Cardiac muscle cell (in vitro differentiated cells and primary cell): ENCODE results near the gene PCSK5. TPM values are rescaled to one million over a fixed set of nuclear protein-coding genes. Genes with fewer than 3 reads are reported as not detected.
"Not testable (repeated sequence)": the region's sequence is repeated elsewhere in the genome, so short reads cannot be mapped to it uniquely, and the experiment has no call there.

Source experiments
- DNase-seq, 2 donors: peaks; one replicate each; pipeline versions ENCODE4 v3.0.0 to v3.0.0-alpha.2; 2010 to 2017; ENCODE audit warnings: low read depth in 1 of 2, low spot score in 1 of 2
- H3K27ac ChIP-seq: fragments of 200-600 bp; sonication (generic); 2 replicates; pipeline ENCODE4 v1.5.1; 2016
- H3K27me3 ChIP-seq: fragments of 200-600 bp; sonication (generic); 2 replicates; pipeline ENCODE4 v1.6.0; 2016; ENCODE audit warnings: control low read depth
- H3K36me3 ChIP-seq: fragments of 200-600 bp; sonication (generic); 2 replicates; pipeline ENCODE4 v1.5.1; 2016; ENCODE audit warnings: control low read depth
- H3K4me1 ChIP-seq: fragments of 200-600 bp; sonication (generic); 2 replicates; pipeline ENCODE4 v1.8.1; 2017; ENCODE audit warnings: low read depth, mild to moderate bottlenecking, mixed run types
- H3K4me3 ChIP-seq: fragments of 200-600 bp; sonication (generic); 2 replicates; pipeline ENCODE4 v1.5.1; 2016; ENCODE audit warnings: mild to moderate bottlenecking
- H3K9me3 ChIP-seq: fragments of 200-600 bp; sonication (generic); 2 replicates; pipeline ENCODE4 v1.5.1; 2017; ENCODE audit warnings: low read depth, mild to moderate bottlenecking, control low read depth
- polyA plus RNA-seq: library from polyadenylated mRNA; unstranded; fragments of >200 nt; fragmentation: Nextera tagmentation; extraction: Ambion mirVana; gene quantifications from 2 replicates; pipeline ENCODE4 v1.2.1, GENCODE V29; 2016
- total RNA-seq: library from RNA; depleted of rRNA; stranded (reverse); fragments of >200 nt; gene quantifications from 2 replicates; pipeline ENCODE4 v1.2.3, GENCODE V29; 2016
- TF ChIP-seq, protein P1 (sequence below): IDR thresholded peaks from 2 replicates; pipeline ENCODE4 v1.5.1; 2012; ENCODE audit warnings: low read depth, mild to moderate bottlenecking, low read length

Gene PCSK5
- total and polyA plus RNA-seq, 2 experiments from 2014 or later = 6.8 to 9.6 TPM

DNA sequence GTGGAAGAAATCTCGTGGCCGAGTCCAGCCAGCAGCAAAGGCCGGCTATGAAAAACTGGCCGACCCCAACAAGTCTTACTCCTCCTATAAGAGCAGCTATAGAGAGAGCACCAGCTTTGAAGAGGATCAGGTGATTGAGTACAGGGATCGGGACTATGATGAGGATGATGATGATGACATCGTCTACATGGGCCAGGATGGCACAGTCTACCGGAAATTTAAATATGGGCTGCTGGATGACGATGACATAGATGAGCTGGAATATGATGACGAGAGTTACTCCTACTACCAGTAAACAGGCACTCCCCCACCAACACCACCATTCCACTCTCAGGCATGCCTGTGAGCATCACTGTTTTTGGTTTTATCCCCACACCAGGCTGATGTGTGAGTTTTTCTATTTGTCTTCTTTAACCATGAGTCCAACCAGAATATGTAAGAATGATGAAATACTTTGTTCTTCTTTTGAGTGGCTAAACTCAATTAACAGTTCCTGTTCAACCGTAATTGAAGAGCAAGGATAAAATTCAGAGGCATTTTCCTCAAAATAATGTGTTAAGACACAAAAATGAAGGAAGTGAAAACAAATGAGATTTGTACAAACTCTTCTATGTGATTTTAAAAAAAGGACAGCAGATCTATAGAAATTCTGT lies 468.3 kb downstream of the PCSK5 start:
- Histone ChIP-seq H3K27me3 (no peaks in the 10 kb centered on the region), H3K9me3 (no peaks in the 10 kb centered on the region), H3K27ac (no peak overlapping the region), H3K4me1 (no peaks in the 10 kb centered on the region), H3K36me3 (no peaks in the 10 kb centered on the region), H3K4me3 (no peak overlapping the region)
- TF ChIP-seq, protein P1, sequence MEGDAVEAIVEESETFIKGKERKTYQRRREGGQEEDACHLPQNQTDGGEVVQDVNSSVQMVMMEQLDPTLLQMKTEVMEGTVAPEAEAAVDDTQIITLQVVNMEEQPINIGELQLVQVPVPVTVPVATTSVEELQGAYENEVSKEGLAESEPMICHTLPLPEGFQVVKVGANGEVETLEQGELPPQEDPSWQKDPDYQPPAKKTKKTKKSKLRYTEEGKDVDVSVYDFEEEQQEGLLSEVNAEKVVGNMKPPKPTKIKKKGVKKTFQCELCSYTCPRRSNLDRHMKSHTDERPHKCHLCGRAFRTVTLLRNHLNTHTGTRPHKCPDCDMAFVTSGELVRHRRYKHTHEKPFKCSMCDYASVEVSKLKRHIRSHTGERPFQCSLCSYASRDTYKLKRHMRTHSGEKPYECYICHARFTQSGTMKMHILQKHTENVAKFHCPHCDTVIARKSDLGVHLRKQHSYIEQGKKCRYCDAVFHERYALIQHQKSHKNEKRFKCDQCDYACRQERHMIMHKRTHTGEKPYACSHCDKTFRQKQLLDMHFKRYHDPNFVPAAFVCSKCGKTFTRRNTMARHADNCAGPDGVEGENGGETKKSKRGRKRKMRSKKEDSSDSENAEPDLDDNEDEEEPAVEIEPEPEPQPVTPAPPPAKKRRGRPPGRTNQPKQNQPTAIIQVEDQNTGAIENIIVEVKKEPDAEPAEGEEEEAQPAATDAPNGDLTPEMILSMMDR = no peak
- no peak for DNase-seq

DNA sequence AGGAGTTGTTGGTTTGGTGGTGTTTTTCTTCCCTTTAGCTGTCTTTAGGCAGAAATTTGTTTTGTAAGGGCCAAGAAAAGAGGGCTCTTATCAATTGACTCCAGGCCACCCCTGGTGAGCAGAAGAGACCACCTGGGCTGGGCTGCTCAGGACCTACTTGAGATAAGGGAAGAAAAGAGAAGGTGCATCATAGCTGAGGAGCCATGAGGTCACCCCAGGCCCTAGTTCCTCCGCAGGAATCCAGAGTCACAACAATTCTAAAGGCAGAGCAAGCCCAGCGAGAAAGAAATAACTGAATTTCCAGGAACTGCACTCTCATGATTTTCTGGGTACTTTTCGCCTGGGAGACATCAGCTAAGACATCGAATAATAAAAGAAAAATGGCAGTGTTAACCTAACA lies 468.9 kb downstream of the PCSK5 start:
- H3K4me1 ChIP-seq = no peaks in the 10 kb centered on the region
- H3K4me3 ChIP-seq = no peak overlapping the region
- H3K27me3 ChIP-seq = no peaks in the 10 kb centered on the region
- no peaks in the 10 kb centered on the region for H3K36me3 ChIP-seq
- no peak overlapping the region for H3K27ac ChIP-seq
- H3K9me3 ChIP-seq = no peaks in the 10 kb centered on the region
- no peak for DNase-seq
- TF ChIP-seq, protein P1 = no peak

- H3K4me1 ChIP-seq = no peaks in the 10 kb centered on the region
- no peak for DNase-seq
- TF ChIP-seq, protein P1 = no peak
- H3K27ac ChIP-seq = no peak overlapping the region
- H3K4me3 ChIP-seq = no peak overlapping the region
- H3K36me3 ChIP-seq = no peaks in the 10 kb centered on the region
- H3K9me3 ChIP-seq = no peaks in the 10 kb centered on the region
- no peaks in the 10 kb centered on the region for H3K27me3 ChIP-seq
Observed at GRCh38 chr9:76359766-76360165, 469.3 kb downstream of the PCSK5 start.

GRCh38 chr9:76362332-76363031 lies 472.0 kb downstream of the PCSK5 start:
- not testable (repeated sequence) for H3K4me1 ChIP-seq, H3K27me3 ChIP-seq, DNase-seq, H3K36me3 ChIP-seq, H3K4me3 ChIP-seq, H3K27ac ChIP-seq, H3K9me3 ChIP-seq

DNA sequence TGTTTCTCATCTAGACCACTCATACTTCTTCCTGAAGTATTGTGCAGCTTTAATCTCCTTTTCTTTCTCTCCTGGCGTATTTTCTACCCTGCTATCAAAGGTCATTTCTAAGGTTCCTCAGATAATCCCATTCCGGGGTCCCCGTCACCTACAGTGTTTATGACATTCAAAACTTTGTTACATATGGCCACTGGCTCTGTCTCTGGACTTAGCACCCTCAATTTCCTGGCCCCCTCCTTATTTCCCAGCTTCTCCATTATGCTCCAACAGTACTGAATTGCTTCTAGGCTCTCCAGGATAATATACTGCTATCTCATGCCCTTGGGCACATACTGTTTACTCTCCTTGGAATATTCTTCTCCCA lies 472.5 kb downstream of the PCSK5 start:
- H3K36me3 ChIP-seq = no peaks in the 10 kb centered on the region
- H3K4me1 ChIP-seq = no peaks in the 10 kb centered on the region
- H3K27me3 ChIP-seq = no peaks in the 10 kb centered on the region
- no peak overlapping the region for H3K4me3 ChIP-seq
- no peaks in the 10 kb centered on the region for H3K9me3 ChIP-seq
- TF ChIP-seq, protein P1 = no peak
- DNase-seq = no peak
- no peak overlapping the region for H3K27ac ChIP-seq

DNA sequence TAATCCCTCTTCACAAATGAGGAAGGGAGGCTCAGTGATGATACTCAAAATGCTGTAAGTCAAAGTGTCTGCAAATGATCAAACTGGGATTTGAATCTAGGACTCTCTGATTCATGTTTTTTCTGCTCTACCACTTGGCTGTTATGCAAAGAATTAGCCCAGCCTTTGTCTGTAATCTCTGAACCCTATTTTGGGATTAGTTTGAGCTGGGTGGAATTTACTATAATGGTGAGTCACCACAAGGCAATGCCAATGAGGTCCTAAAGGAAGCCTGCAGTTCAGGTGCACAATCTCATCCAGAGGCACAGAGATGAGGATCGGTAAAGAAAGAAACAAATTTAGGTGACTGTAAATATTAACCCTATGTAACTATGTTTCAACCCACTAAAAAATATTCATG lies 474.6 kb downstream of the PCSK5 start:
- no peak overlapping the region for H3K4me3 ChIP-seq
- H3K27ac ChIP-seq = no peak overlapping the region
- H3K4me1 ChIP-seq = peaks cover 8% of the 10 kb centered on the region
- H3K36me3 ChIP-seq = no peaks in the 10 kb centered on the region
- H3K27me3 ChIP-seq = no peaks in the 10 kb centered on the region
- peak in 1 of 2 donors; percentile 41 for DNase-seq
- no peaks in the 10 kb centered on the region for H3K9me3 ChIP-seq
- TF ChIP-seq, protein P1 = no peak
